Placental epithelial cell (primary cell): Measurements from ENCODE around the gene ADPRHL1. TPM values are rescaled to one million over a fixed set of nuclear protein-coding genes. Genes with fewer than 3 reads are reported as not detected.
A peak's percentile ranks its signal among the peaks of the same experiment; 100 is the strongest.

Experiments used
- small RNA-seq: library from RNA; depleted of rRNA; stranded (forward); fragments of <200 nt; gene quantifications from one replicate; pipeline ENCODE3, GENCODE V24; 2012
- total RNA-seq: library from RNA; depleted of rRNA; stranded (reverse); fragments of >200 nt; gene quantifications from 2 replicates; pipeline ENCODE4 v1.2.3, GENCODE V29; 2012

Gene ADPRHL1
- total RNA-seq: 4.7 and 11.2 TPM in 2 replicates

GRCh38 chr13:113452942-113453901 lies at the start of gene ADPRHL1:
Gene ADPRHL1, minus strand, starts transcription at chr13:113453488. Its CDS starts 51 bp downstream, at chr13:113453437.

GRCh38 chr13:113490496-113491417 lies 37.5 kb upstream of the ADPRHL1 start, which contains the start of gene DCUN1D2:
Gene DCUN1D2, minus strand, starts transcription at chr13:113490711. Its CDS starts 42 bp downstream, at chr13:113490669.

Small RNA genes within 50 kb of the gene (small RNA-seq; reads per million reads assigned to genes)
- gene RNU1-16P: 0.37 reads per million, percentile 15 among the genes with 10 or more reads in this experiment

Other genes with a start within 250 kb of the ADPRHL1 start
- 54.8 and 61.2 TPM in 2 replicates for gene PCID2, start 244.8 kb downstream of the ADPRHL1 start, total RNA-seq
- gene CUL4A, start 243.9 kb downstream of the ADPRHL1 start, total RNA-seq: 108 and 117 TPM in 2 replicates
- 141 and 171 TPM in 2 replicates for gene LAMP1, start 156.2 kb downstream of the ADPRHL1 start, total RNA-seq
- 13.2 and 14.9 TPM in 2 replicates for gene GRTP1, start 89.4 kb downstream of the ADPRHL1 start, total RNA-seq
- gene DCUN1D2, start 37.2 kb upstream of the ADPRHL1 start, total RNA-seq: 13.9 and 15.7 TPM in 2 replicates
- 35.7 and 67.0 TPM in 2 replicates for gene TFDP1, start 131.3 kb upstream of the ADPRHL1 start, total RNA-seq
- gene ATP4B, start 204.7 kb upstream of the ADPRHL1 start, total RNA-seq: not detected in 2 replicates
- under 0.01 TPM in 1 of 2 replicates, not detected in the other for gene GRK1, start 213.7 kb upstream of the ADPRHL1 start, total RNA-seq